Naive B cell (primary cell): ENCODE data around the gene AFF3. TPM values are rescaled to one million over a fixed set of nuclear protein-coding genes. Genes with fewer than 3 reads are reported as not detected.

Experiments used
- ATAC-seq, 2 donors: fragments of 150-1000 bp; cut with Tn5 transposase; 2 replicates each; pipeline ENCODE4 v1.10.0; 2021; ENCODE audit warnings: low read depth in 2 of 2, mild to moderate bottlenecking in 2 of 2, moderate library complexity in 2 of 2
- DNase-seq: peaks from one replicate; pipeline ENCODE4 v3.0.0; 2022
- H3K27ac Mint-ChIP-seq, 6 donors: one replicate each; pipeline ENCODE4 v1.8.0; 2020 to 2022; ENCODE audit warnings: mild to moderate bottlenecking in 6 of 6, mixed read lengths in 6 of 6, moderate library complexity in 5 of 6, inconsistent platforms in 2 of 6
- H3K27me3 Mint-ChIP-seq, 3 donors: one replicate each; pipeline ENCODE4 v1.8.0; 2021 to 2022; ENCODE audit warnings: mixed read lengths in 3 of 3, mild to moderate bottlenecking in 1 of 3
- H3K36me3 Mint-ChIP-seq, 2 donors: one replicate each; pipeline ENCODE4 v1.8.0; 2020 to 2022; ENCODE audit warnings: mixed read lengths in 2 of 2, inconsistent platforms in 1 of 2, mild to moderate bottlenecking in 1 of 2
- H3K4me1 Mint-ChIP-seq, 3 donors: one replicate each; pipeline ENCODE4 v1.8.0; 2020 to 2022; ENCODE audit warnings: mixed read lengths in 3 of 3, inconsistent platforms in 1 of 3, mild to moderate bottlenecking in 1 of 3, moderate library complexity in 1 of 3
- H3K4me3 Mint-ChIP-seq, 8 donors: one replicate each; pipeline ENCODE4 v1.8.0; 2020 to 2022; ENCODE audit warnings: mild to moderate bottlenecking in 8 of 8, mixed read lengths in 8 of 8, moderate library complexity in 8 of 8, inconsistent platforms in 2 of 8
- H3K9me3 Mint-ChIP-seq, 7 donors: one replicate each; pipeline ENCODE4 v1.8.0; 2020 to 2022; ENCODE audit warnings: mixed read lengths in 7 of 7, mild to moderate bottlenecking in 5 of 7, inconsistent platforms in 2 of 7, moderate library complexity in 1 of 7
- polyA plus RNA-seq, 6 donors: library from polyadenylated mRNA; unstranded; fragments of 300-500 nt; fragmentation: Illumina TruSeq; gene quantifications; one replicate each; pipeline ENCODE4 v1.2.3, GENCODE V29; 2021; ENCODE audit warnings: low read depth in 6 of 6

AFF3 gene
- polyA plus RNA-seq, 6 donors from 2014 or later = 43.8 to 255 (median 96.8) TPM

GRCh38 chr2:99803846-99804245, 338.5 kb downstream of the AFF3 start:
- Mint-ChIP-seq H3K4me1 (peaks cover 74 to 78% (median 78%) of the 10 kb centered on the region in 3 donors), H3K27ac (peak overlapping the region in 4 of 6 donors; percentile 4 to 78 (median 32)), H3K9me3 (peaks cover 0 to 8% (median 0%) of the 10 kb centered on the region in 7 donors), H3K27me3 (no peaks in the 10 kb centered on the region), H3K4me3 (peak overlapping the region in 4 of 8 donors; percentile 2 to 8 (median 6)), H3K36me3 (peaks cover 15 to 23% of the 10 kb centered on the region in 2 donors)
- no peak for ATAC-seq
- no peak for DNase-seq

GRCh38 chr2:99802734-99803133, 339.7 kb downstream of the AFF3 start:
- peak overlapping the region in 2 of 8 donors; percentile 9 to 37 for H3K4me3 Mint-ChIP-seq
- H3K27ac Mint-ChIP-seq = peak overlapping the region in 3 of 6 donors; percentile 4 to 44 (median 39)
- peak; percentile 12 for DNase-seq

GRCh38 chr2:99801327-99801901, 341.0 kb downstream of the AFF3 start:
- H3K27ac Mint-ChIP-seq = peak overlapping the region in 3 of 6 donors; percentile 4 to 31 (median 24)
- H3K27me3 Mint-ChIP-seq = no peaks in the 10 kb centered on the region
- H3K36me3 Mint-ChIP-seq = peaks cover 29 to 36% of the 10 kb centered on the region in 2 donors
- H3K4me1 Mint-ChIP-seq = peaks cover 63 to 73% (median 70%) of the 10 kb centered on the region in 3 donors
- H3K9me3 Mint-ChIP-seq = peaks cover 7 to 14% (median 12%) of the 10 kb centered on the region in 7 donors
- ATAC-seq (no peak), DNase-seq (no peak)
- H3K4me3 Mint-ChIP-seq = no peak overlapping the region

More at GRCh38 chr2:99802734-99803133, 339.7 kb downstream of the AFF3 start:
- Mint-ChIP-seq H3K9me3 (peaks cover 0 to 8% (median 4%) of the 10 kb centered on the region in 7 donors), H3K4me1 (peaks cover 63 to 73% (median 72%) of the 10 kb centered on the region in 3 donors), H3K27me3 (no peaks in the 10 kb centered on the region), H3K36me3 (peaks cover 23 to 27% of the 10 kb centered on the region in 2 donors)
- ATAC-seq = peak; percentile 57 to 58

- Mint-ChIP-seq H3K27ac (no peak overlapping the region), H3K36me3 (peaks cover 40 to 45% of the 10 kb centered on the region in 2 donors), H3K9me3 (peaks cover 5 to 14% (median 8%) of the 10 kb centered on the region in 7 donors), H3K4me1 (peaks cover 55 to 68% (median 59%) of the 10 kb centered on the region in 3 donors), H3K27me3 (no peaks in the 10 kb centered on the region), H3K4me3 (peak overlapping the region in 1 of 8 donors; percentile 35)
- no peak for DNase-seq
- no peak for ATAC-seq
Measured at GRCh38 chr2:99797475-99797874, 344.9 kb downstream of the AFF3 start.

- Mint-ChIP-seq H3K9me3 (peaks cover 5 to 14% (median 8%) of the 10 kb centered on the region in 7 donors), H3K4me3 (no peak overlapping the region), H3K4me1 (peaks cover 40 to 60% (median 45%) of the 10 kb centered on the region in 3 donors), H3K36me3 (peaks cover 38 to 39% of the 10 kb centered on the region in 2 donors), H3K27me3 (no peaks in the 10 kb centered on the region), H3K27ac (peak overlapping the region in 3 of 6 donors; percentile 37 to 81 (median 41))
- DNase-seq (no peak), ATAC-seq (no peak)
Measured at GRCh38 chr2:99794414-99794813, 348.0 kb downstream of the AFF3 start.

DNA sequence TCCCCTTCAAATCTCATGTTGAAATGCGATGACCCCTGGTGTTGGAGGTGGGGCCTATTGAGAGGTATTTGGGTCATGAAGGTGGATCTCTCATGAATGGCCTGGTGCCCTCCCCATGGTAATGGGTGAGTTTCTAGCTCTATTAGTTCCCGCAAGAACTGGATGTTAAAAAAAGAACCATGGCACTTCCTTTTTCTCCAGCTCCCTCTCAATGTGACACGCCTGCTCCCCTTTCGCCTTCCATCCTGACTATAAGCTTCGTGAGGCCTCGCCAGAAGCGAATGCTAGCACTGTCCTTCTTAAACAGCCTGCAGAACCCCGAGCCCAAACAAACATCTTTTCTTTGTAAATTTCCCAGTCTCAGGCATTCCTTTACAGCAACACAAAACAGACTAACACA, 349.4 kb downstream of the AFF3 start:
- H3K4me1 Mint-ChIP-seq = peaks cover 41 to 54% (median 41%) of the 10 kb centered on the region in 3 donors
- H3K27ac Mint-ChIP-seq = peak overlapping the region in 4 of 6 donors; percentile 24 to 86 (median 33)
- peaks cover 5 to 12% (median 8%) of the 10 kb centered on the region in 7 donors for H3K9me3 Mint-ChIP-seq
- H3K4me3 Mint-ChIP-seq = no peak overlapping the region
- DNase-seq (no peak), ATAC-seq (no peak)
- peaks cover 29 to 36% of the 10 kb centered on the region in 2 donors for H3K36me3 Mint-ChIP-seq
- no peaks in the 10 kb centered on the region for H3K27me3 Mint-ChIP-seq

DNA sequence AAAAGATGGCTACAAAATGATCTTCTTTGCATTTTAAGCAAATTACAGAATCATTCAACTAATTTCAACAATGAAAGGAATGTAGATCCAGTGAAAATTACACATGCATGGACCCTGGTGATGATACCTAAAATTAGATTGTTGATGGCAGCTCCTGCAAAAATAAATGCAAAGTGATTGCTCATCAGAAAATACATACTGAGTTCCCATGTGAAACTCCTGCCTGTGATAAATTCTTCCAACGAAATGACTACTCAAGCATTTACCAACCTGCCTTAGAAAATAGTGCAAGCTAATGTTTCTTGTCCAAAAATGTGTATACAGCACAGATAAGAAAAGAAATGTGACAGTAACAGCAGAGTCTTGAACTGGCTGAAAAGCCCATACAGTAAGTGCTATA, 352.5 kb downstream of the AFF3 start:
- H3K4me1 Mint-ChIP-seq = peaks cover 17 to 28% (median 17%) of the 10 kb centered on the region in 3 donors
- peaks cover 3 to 4% of the 10 kb centered on the region in 2 donors for H3K36me3 Mint-ChIP-seq
- no peak for ATAC-seq

DNA sequence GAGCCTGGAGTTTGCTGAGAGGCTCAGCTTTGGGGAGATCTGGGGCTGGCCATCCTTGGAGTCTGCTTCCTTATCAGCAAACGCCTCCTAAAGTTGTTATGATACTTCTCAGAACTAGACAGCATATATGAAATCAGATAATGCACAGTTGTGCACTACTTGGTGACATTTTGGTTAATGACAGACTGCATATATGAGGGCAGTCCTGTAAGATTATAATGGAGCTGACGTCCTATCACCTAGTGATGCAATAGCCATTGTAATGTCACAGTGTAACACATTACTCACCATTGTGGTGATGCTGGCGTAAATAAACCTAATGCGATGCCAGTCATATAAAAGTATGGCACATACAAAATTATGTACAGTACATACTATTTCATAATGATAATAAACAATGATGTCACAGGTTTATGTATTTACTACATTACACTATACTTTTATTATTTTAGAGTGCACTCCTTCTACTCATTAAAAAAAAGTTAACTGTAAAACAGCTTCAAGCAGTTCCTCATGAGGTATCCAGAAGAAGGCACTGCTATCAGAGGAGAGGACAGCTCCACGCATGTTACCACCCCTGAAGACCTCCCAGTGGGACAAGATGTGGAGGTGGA, 354.5 kb downstream of the AFF3 start:
- DNase-seq = no peak
- Mint-ChIP-seq H3K9me3 (no peaks in the 10 kb centered on the region), H3K27ac (peak overlapping the region in 1 of 6 donors; percentile 60), H3K4me1 (peaks cover 7 to 14% (median 10%) of the 10 kb centered on the region in 3 donors), H3K36me3 (peaks cover 4 to 7% of the 10 kb centered on the region in 2 donors), H3K27me3 (no peaks in the 10 kb centered on the region), H3K4me3 (no peak overlapping the region)
- ATAC-seq = no peak

More for the DNA sequence above, 352.5 kb downstream of the AFF3 start:
- Mint-ChIP-seq H3K4me3 (no peak overlapping the region), H3K27ac (peak overlapping the region in 3 of 6 donors; percentile 11 to 85 (median 66)), H3K27me3 (no peaks in the 10 kb centered on the region), H3K9me3 (no peaks in the 10 kb centered on the region)
- no peak for DNase-seq

GRCh38 chr2:99786636-99787390, 355.6 kb downstream of the AFF3 start:
- H3K9me3 Mint-ChIP-seq = no peaks in the 10 kb centered on the region
- H3K36me3 Mint-ChIP-seq = peaks cover 4 to 14% of the 10 kb centered on the region in 2 donors
- no peaks in the 10 kb centered on the region for H3K27me3 Mint-ChIP-seq
- H3K4me1 Mint-ChIP-seq = peaks cover 6 to 14% (median 10%) of the 10 kb centered on the region in 3 donors
- H3K27ac Mint-ChIP-seq = peak overlapping the region in 4 of 6 donors; percentile 48 to 88 (median 70)
- DNase-seq (no peak), ATAC-seq (no peak)
- H3K4me3 Mint-ChIP-seq = no peak overlapping the region

- H3K9me3 Mint-ChIP-seq = peaks cover 4 to 13% (median 8%) of the 10 kb centered on the region in 7 donors
- H3K27ac Mint-ChIP-seq = peak overlapping the region in 1 of 6 donors; percentile 62
- peaks cover 17 to 33% of the 10 kb centered on the region in 2 donors for H3K36me3 Mint-ChIP-seq
- ATAC-seq (no peak), DNase-seq (no peak)
- H3K4me1 Mint-ChIP-seq = peaks cover 14 to 26% (median 15%) of the 10 kb centered on the region in 3 donors
- no peak overlapping the region for H3K4me3 Mint-ChIP-seq
- no peaks in the 10 kb centered on the region for H3K27me3 Mint-ChIP-seq
Measured at GRCh38 chr2:99784946-99785345, 357.4 kb downstream of the AFF3 start.

- Mint-ChIP-seq H3K27ac (no peak overlapping the region), H3K4me3 (no peak overlapping the region), H3K36me3 (peaks cover 24 to 40% of the 10 kb centered on the region in 2 donors), H3K27me3 (no peaks in the 10 kb centered on the region), H3K4me1 (peaks cover 15 to 22% (median 15%) of the 10 kb centered on the region in 3 donors), H3K9me3 (peaks cover 8 to 20% (median 12%) of the 10 kb centered on the region in 7 donors)
- DNase-seq = no peak
- no peak for ATAC-seq
Measured at GRCh38 chr2:99784282-99784681, 358.1 kb downstream of the AFF3 start.

DNA sequence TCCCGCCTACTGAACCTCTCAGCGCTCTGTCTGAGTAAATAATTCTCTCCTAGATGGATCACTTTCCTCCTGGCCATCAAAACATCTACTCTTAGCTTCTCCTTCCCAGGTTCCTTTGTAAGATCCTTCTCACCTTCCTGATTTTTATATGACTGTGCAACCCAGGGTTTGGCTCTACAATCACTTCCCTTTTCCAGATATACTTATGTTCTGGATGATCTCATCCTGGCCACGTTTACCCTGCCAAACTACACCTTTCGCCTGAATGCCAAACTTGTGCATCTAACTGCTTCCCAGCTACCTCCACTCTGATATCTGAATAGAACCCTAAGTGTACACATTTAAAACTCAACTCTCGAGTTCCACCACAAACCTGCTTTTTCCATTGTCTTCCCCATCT, 362.1 kb downstream of the AFF3 start:
- peak overlapping the region in 1 of 8 donors; percentile 19 for H3K4me3 Mint-ChIP-seq
- peaks cover 48 to 79% of the 10 kb centered on the region in 2 donors for H3K36me3 Mint-ChIP-seq
- peaks cover 35 to 42% (median 38%) of the 10 kb centered on the region in 3 donors for H3K4me1 Mint-ChIP-seq
- H3K27me3 Mint-ChIP-seq = no peaks in the 10 kb centered on the region
- ATAC-seq = no peak
- H3K9me3 Mint-ChIP-seq = peaks cover 12 to 30% (median 20%) of the 10 kb centered on the region in 7 donors
- no peak for DNase-seq
- H3K27ac Mint-ChIP-seq = peak overlapping the region in 4 of 6 donors; percentile 14 to 73 (median 50)

GRCh38 chr2:99779276-99779675, 363.1 kb downstream of the AFF3 start:
- Mint-ChIP-seq H3K27me3 (no peaks in the 10 kb centered on the region), H3K4me1 (peaks cover 44 to 52% (median 45%) of the 10 kb centered on the region in 3 donors), H3K27ac (peak overlapping the region in 2 of 6 donors; percentile 35 to 56), H3K4me3 (peak overlapping the region in 1 of 8 donors; percentile 6), H3K9me3 (peaks cover 12 to 30% (median 20%) of the 10 kb centered on the region in 7 donors), H3K36me3 (peaks cover 54 to 74% of the 10 kb centered on the region in 2 donors)
- no peak for ATAC-seq
- DNase-seq = no peak
